ENCODE data around the gene CNPY4.

Gene CNPY4

DNA sequence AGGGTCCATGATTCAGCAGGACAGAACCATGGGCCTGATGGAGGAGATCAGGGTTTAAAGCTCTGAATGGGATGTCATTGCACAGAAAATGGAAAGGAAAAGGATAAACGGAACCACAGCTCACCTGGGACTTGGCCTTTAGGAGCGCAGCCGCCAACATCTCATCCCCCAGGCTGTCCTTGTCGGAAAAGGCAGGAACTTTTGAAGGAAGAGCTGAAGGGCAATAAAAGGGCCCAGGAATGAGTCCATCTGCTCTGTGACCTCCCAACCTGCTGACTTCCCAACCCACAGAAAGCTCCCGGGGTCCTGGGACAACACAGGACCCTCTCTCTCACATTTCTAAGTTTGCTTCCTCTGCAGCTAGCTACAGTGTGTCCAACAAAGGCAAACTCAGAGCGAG, 44.0 kb upstream of the CNPY4 start:
- Histone ChIP-seq H3K4me3 (ENCODE audit: low read depth in 1 of 2, low read length in 1 of 2) (no peak overlapping the region), H3K36me3 (peaks cover 69% of the 10 kb centered on the region), H3K27ac (no peak overlapping the region), H3K27me3 (no peaks in the 10 kb centered on the region), H3K9me3 (peaks cover 25% of the 10 kb centered on the region), H3K4me1 (ENCODE audit: control insufficient read depth in 1 of 2, insufficient read depth in 1 of 2, low read depth in 1 of 2, low read length in 1 of 2) (no peaks in the 10 kb centered on the region)
- TF ChIP-seq, protein P1, sequence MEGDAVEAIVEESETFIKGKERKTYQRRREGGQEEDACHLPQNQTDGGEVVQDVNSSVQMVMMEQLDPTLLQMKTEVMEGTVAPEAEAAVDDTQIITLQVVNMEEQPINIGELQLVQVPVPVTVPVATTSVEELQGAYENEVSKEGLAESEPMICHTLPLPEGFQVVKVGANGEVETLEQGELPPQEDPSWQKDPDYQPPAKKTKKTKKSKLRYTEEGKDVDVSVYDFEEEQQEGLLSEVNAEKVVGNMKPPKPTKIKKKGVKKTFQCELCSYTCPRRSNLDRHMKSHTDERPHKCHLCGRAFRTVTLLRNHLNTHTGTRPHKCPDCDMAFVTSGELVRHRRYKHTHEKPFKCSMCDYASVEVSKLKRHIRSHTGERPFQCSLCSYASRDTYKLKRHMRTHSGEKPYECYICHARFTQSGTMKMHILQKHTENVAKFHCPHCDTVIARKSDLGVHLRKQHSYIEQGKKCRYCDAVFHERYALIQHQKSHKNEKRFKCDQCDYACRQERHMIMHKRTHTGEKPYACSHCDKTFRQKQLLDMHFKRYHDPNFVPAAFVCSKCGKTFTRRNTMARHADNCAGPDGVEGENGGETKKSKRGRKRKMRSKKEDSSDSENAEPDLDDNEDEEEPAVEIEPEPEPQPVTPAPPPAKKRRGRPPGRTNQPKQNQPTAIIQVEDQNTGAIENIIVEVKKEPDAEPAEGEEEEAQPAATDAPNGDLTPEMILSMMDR (IDR thresholded peaks at IDR 0.05), result no peak

DNA sequence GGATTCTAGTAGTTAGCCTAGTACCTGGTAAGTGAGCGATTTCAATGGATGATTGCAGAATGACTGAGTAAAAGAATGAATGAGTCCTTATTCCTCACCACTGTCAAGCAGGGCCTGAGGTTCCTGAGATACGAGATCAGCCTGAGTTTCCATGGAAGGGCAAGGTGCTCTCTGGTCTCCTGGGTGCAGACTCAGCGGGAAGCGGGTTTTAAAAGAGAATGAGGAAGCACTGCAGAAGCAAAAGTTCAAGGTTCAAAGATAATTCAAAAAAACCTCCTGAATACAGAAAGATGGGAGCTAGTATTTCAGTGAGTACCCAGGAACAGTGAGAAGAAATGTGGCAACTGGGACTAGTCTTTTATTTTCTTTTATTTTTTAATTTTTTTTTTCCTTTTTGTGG, 42.2 kb upstream of the CNPY4 start:
- H3K36me3 ChIP-seq, result peaks cover 52% of the 10 kb centered on the region
- H3K9me3 ChIP-seq, result peaks cover 7% of the 10 kb centered on the region

DNA sequence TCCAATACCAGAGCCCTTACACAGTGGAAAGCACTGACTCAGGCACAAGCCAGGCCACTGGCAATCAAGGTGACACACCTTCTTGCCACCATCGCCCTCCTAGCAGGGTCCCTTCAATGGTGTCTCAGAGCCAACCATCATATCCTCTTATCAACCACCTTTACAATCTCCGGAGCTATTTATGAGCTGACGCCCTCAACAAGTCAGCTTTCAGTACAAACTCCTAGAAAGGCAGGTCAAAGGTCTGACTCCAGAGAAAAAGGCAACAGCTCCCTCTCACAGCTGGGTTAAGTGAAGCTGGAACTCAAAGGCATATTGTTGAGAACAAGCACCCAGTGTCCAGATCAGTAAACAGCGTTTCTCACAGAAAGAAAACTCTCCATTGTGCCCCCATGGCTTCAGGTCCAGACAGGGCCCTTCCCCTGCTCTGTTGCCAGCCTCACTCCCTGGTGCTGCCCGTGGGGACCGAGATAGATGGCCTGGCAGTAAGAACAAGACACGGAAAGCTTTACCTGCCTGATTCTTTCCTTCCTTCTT, 40.3 kb upstream of the CNPY4 start:
- TF ChIP-seq, protein P1 (IDR thresholded peaks at IDR 0.05), result no peak
- H3K27me3 ChIP-seq, result no peaks in the 10 kb centered on the region

More for the DNA sequence above, 42.2 kb upstream of the CNPY4 start:
- Histone ChIP-seq H3K27me3 (no peaks in the 10 kb centered on the region), H3K4me1 (ENCODE audit: control insufficient read depth in 1 of 2, insufficient read depth in 1 of 2, low read depth in 1 of 2, low read length in 1 of 2) (peaks cover 9 to 12% of the 10 kb centered on the region in 2 experiments), H3K27ac (no peak overlapping the region), H3K4me3 (ENCODE audit: low read depth in 1 of 2, low read length in 1 of 2) (no peak overlapping the region)
- TF ChIP-seq, protein P1 (IDR thresholded peaks at IDR 0.05), result no peak

DNA sequence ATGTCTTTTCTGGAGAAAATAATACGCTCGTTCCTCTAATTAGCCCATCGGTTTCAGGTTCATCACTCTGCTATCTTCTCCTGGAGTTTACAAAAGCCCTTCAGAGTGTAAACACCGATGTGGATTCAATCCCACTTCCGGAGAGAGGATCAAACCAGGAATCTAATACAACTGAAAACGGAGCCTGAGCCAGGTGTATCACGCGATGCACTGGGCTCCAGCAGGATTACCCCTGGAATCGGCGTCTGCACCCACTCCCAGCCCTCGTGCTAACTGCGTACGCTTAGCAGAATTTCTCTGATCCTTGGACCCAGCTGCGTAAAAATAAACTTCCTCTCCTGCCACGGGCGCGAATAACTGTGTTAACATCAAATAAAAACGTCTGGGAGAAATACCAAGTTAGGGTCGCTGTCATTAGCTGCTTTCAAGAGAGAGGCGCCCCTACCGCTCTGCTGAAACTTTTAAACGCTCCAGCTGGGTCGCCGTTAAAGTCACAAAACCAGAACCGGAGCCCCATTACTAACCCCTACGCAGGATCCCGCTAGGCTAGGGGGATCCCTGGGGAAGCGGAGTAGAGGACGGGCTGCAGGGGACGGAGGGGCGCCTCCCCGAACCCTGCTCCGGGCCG, 38.4 kb upstream of the CNPY4 start:
- H3K4me1 ChIP-seq (ENCODE audit: control insufficient read depth in 1 of 2, insufficient read depth in 1 of 2, low read depth in 1 of 2, low read length in 1 of 2), result peaks cover 27 to 30% of the 10 kb centered on the region in 2 experiments
- H3K36me3 ChIP-seq, result peaks cover 16% of the 10 kb centered on the region
- H3K27me3 ChIP-seq, result no peaks in the 10 kb centered on the region
- H3K4me3 ChIP-seq (ENCODE audit: low read depth in 1 of 2, low read length in 1 of 2), result peak overlapping the region; percentile 76 to 80
- H3K9me3 ChIP-seq, result no peaks in the 10 kb centered on the region
- TF ChIP-seq, protein P1 (IDR thresholded peaks at IDR 0.05), result no peak
- peak overlapping the region; percentile 94 for H3K27ac ChIP-seq

More for the DNA sequence above, 40.3 kb upstream of the CNPY4 start:
- H3K4me3 ChIP-seq (ENCODE audit: low read depth in 1 of 2, low read length in 1 of 2), result no peak overlapping the region
- no peaks in the 10 kb centered on the region for H3K9me3 ChIP-seq
- peaks cover 33% of the 10 kb centered on the region for H3K36me3 ChIP-seq
- H3K27ac ChIP-seq, result no peak overlapping the region
- H3K4me1 ChIP-seq (ENCODE audit: control insufficient read depth in 1 of 2, insufficient read depth in 1 of 2, low read depth in 1 of 2, low read length in 1 of 2), result peaks cover 21 to 23% of the 10 kb centered on the region in 2 experiments

DNA sequence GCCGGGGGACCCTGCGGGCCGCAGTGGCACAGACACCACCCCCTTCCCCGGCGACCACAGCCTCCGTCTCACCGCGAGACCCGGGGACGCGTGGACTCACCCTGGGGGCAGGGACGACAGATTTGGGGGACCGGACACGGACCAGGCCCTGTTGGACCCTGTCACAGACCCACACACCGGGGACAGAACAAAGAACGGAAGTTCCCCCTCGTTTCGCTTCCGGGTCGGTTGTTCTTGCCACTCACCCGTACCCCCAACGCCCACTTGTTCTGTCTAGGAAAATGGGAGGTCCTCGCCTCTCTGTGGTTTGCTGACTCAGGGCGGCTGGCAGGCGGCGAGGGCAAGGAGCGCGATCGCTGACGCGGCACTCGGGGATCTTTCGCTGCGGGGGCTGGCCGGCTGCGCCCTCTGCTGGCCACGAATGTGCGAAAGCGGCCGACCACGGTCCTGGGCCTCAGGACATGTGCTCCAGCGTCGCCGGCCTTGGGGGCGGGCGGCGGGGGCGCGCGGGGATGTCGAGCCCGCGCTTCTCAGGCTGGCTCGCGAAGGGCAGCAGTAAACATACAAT, 37.8 kb upstream of the CNPY4 start, which contains the start of gene ZNF3:
Gene ZNF3 (minus strand): TSS at position 189 of the 568 bp plus-strand sequence. CDS start 4,366 bp downstream, outside the sequence.
- H3K4me3 ChIP-seq (ENCODE audit: low read depth in 1 of 2, low read length in 1 of 2), result peak within 1 kb of the TSS; percentile 76 to 80
- no peaks in the 10 kb centered on the region for H3K27me3 ChIP-seq
- H3K9me3 ChIP-seq, result no peaks in the 10 kb centered on the region
- H3K4me1 ChIP-seq (ENCODE audit: control insufficient read depth in 1 of 2, insufficient read depth in 1 of 2, low read depth in 1 of 2, low read length in 1 of 2), result peaks cover 32 to 36% of the 10 kb centered on the region in 2 experiments
- peaks cover 11% of the 10 kb centered on the region for H3K36me3 ChIP-seq
- H3K27ac ChIP-seq, result peak within 1 kb of the TSS; percentile 94
- TF ChIP-seq, protein P1 (IDR thresholded peaks at IDR 0.05), result peak; percentile 94

Data from neutrophil (primary cell).